ENCODE measurements around the gene CCDC137. TPM values are rescaled to one million over a fixed set of nuclear protein-coding genes. Genes with fewer than 3 reads are reported as not detected.

CCDC137 gene
- total and polyA plus RNA-seq, 2 of the 13 experiments (the other 11 are each of a cell fraction or from before 2014, with no cell fraction given) = 14.6 to 39.1 TPM

DNA sequence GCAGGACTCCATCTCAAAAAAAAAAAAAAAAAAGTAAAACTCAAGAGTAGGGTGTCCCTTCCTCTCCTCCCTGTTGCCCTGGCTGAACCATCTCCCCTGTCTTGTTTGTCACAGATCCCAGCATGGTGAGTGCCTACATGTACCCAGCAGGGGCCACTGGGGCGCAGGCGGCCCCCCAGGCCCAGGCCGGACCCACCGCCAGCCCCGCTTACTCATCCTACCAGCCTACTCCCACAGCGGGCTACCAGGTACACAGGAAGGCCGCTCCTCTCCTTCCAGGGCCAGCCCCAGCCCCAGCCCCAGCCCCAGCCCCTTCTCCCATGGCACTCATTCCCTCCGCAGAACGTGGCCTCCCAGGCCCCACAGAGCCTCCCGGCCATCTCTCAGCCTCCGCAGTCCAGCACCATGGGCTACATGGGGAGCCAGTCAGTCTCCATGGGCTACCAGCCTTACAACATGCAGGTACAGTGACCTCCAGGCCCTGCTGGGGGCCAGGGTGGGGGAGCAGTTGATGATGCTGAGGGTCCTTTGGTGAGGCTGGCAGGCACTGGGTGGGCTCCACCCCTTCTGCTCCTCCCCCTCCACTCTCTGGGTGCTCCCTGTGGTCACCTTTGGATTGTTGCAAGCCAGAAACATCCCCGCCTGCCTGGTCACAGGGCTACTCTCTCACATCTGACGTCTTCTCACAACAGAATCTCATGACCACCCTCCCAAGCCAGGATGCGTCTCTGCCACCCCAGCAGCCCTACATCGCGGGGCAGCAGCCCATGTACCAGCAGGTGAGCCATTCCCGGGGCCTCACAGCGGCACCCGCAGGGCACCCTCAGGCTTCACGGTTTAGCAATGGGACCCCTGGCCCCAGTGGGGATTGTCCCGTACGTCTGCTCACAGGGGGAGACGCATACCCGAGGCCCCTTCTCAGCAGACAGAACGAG is 34.1 kb downstream of the CCDC137 start (continued):
- TF ChIP-seq, protein P1, sequence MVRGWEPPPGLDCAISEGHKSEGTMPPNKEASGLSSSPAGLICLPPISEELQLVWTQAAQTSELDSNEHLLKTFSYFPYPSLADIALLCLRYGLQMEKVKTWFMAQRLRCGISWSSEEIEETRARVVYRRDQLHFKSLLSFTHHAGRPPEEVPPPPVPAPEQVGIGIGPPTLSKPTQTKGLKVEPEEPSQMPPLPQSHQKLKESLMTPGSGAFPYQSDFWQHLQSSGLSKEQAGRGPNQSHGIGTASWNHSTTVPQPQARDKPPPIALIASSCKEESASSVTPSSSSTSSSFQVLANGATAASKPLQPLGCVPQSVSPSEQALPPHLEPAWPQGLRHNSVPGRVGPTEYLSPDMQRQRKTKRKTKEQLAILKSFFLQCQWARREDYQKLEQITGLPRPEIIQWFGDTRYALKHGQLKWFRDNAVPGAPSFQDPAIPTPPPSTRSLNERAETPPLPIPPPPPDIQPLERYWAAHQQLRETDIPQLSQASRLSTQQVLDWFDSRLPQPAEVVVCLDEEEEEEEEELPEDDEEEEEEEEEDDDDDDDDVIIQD (CRISPR knock-in tag; IDR thresholded peaks at IDR 0.05; ENCODE audit: low read depth) = no peak
- TF ChIP-seq, protein P2, sequence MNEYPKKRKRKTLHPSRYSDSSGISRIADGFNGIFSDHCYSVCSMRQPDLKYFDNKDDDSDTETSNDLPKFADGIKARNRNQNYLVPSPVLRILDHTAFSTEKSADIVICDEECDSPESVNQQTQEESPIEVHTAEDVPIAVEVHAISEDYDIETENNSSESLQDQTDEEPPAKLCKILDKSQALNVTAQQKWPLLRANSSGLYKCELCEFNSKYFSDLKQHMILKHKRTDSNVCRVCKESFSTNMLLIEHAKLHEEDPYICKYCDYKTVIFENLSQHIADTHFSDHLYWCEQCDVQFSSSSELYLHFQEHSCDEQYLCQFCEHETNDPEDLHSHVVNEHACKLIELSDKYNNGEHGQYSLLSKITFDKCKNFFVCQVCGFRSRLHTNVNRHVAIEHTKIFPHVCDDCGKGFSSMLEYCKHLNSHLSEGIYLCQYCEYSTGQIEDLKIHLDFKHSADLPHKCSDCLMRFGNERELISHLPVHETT (CRISPR knock-in tag; conservative IDR thresholded peaks at IDR 0.05) = 0 out of 2 replicates have a peak, but pooled peaks have one; percentile 3
- no peak for TF ChIP-seq NR2C2 (CRISPR knock-in tag; IDR thresholded peaks at IDR 0.05; ENCODE audit: borderline replicate concordance)
- peak; percentile 39 for TF ChIP-seq POLR2G (IDR thresholded peaks at IDR 0.05; ENCODE audit: low read depth, low read length)
- TF ChIP-seq, protein P3, sequence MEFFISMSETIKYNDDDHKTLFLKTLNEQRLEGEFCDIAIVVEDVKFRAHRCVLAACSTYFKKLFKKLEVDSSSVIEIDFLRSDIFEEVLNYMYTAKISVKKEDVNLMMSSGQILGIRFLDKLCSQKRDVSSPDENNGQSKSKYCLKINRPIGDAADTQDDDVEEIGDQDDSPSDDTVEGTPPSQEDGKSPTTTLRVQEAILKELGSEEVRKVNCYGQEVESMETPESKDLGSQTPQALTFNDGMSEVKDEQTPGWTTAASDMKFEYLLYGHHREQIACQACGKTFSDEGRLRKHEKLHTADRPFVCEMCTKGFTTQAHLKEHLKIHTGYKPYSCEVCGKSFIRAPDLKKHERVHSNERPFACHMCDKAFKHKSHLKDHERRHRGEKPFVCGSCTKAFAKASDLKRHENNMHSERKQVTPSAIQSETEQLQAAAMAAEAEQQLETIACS (CRISPR knock-in tag; IDR thresholded peaks at IDR 0.05) = no peak
- TF ChIP-seq, protein P4, sequence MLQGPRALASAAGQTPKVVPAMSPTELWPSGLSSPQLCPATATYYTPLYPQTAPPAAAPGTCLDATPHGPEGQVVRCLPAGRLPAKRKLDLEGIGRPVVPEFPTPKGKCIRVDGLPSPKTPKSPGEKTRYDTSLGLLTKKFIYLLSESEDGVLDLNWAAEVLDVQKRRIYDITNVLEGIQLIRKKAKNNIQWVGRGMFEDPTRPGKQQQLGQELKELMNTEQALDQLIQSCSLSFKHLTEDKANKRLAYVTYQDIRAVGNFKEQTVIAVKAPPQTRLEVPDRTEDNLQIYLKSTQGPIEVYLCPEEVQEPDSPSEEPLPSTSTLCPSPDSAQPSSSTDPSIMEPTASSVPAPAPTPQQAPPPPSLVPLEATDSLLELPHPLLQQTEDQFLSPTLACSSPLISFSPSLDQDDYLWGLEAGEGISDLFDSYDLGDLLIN (CRISPR knock-in tag; IDR thresholded peaks at IDR 0.05; ENCODE audit: borderline replicate concordance) = no peak
- no peak for TF ChIP-seq SPEN (CRISPR knock-in tag; IDR thresholded peaks at IDR 0.05; ENCODE audit: low read depth)
- TF ChIP-seq ZNF253 (CRISPR knock-in tag; IDR thresholded peaks at IDR 0.05; ENCODE audit: borderline replicate concordance) = no peak
- no peak for TF ChIP-seq KLF11 (CRISPR knock-in tag; IDR thresholded peaks at IDR 0.05)
- no peak for TF ChIP-seq ZFP36 (IDR thresholded peaks at IDR 0.05; ENCODE audit: borderline replicate concordance, low read depth, low read length, partially characterized antibody)
- TF ChIP-seq, protein P5, sequence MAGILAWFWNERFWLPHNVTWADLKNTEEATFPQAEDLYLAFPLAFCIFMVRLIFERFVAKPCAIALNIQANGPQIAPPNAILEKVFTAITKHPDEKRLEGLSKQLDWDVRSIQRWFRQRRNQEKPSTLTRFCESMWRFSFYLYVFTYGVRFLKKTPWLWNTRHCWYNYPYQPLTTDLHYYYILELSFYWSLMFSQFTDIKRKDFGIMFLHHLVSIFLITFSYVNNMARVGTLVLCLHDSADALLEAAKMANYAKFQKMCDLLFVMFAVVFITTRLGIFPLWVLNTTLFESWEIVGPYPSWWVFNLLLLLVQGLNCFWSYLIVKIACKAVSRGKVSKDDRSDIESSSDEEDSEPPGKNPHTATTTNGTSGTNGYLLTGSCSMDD (CRISPR knock-in tag; IDR thresholded peaks at IDR 0.05) = no peak
- TF ChIP-seq HMG20B (CRISPR knock-in tag; conservative IDR thresholded peaks at IDR 0.05) = no peak
- TF ChIP-seq, protein P6, sequence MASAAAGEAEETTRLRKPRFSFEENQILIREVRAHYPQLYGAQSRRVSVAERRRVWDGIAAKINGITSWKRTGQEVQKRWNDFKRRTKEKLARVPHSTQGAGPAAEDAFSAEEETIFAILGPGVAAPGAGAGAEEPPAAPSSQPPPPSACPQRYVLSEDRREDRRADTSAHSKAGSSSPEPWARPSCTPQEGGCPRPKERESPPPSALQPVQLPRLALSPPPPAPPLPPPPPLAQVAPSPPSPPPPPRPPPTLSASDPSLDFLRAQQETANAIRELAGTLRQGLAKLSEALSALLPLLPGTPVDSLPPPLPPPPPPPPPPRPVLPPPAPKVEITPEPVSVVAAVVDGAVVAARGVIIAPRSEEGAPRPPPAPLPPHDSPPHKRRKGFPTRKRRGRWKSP (CRISPR knock-in tag; IDR thresholded peaks at IDR 0.05) = no peak
- 0 out of 2 replicates have a peak, but pooled peaks have one; percentile 17 for TF ChIP-seq MTA1 (CRISPR knock-in tag; IDR thresholded peaks at IDR 0.05; ENCODE audit: borderline replicate concordance)
- TF ChIP-seq TBX2 (CRISPR knock-in tag; IDR thresholded peaks at IDR 0.05; ENCODE audit: borderline replicate concordance) = no peak
- TF ChIP-seq, protein P7, sequence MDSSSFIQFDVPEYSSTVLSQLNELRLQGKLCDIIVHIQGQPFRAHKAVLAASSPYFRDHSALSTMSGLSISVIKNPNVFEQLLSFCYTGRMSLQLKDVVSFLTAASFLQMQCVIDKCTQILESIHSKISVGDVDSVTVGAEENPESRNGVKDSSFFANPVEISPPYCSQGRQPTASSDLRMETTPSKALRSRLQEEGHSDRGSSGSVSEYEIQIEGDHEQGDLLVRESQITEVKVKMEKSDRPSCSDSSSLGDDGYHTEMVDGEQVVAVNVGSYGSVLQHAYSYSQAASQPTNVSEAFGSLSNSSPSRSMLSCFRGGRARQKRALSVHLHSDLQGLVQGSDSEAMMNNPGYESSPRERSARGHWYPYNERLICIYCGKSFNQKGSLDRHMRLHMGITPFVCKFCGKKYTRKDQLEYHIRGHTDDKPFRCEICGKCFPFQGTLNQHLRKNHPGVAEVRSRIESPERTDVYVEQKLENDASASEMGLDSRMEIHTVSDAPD (CRISPR knock-in tag; IDR thresholded peaks at IDR 0.05) = no peak
- TF ChIP-seq ZNF615 (CRISPR knock-in tag; IDR thresholded peaks at IDR 0.05; ENCODE audit: borderline replicate concordance) = no peak
